ENCODE data around the gene TRAF4. TPM values are rescaled to one million over a fixed set of nuclear protein-coding genes. Genes with fewer than 3 reads are reported as not detected.
A peak's percentile ranks its signal among the peaks of the same experiment; 100 is the strongest.

Gene TRAF4
- total and polyA plus RNA-seq, 9 of the 15 experiments (the other 6 are each of a cell fraction or from before 2014, with no cell fraction given) = 2.4 to 147 (median 72.4) TPM

DNA sequence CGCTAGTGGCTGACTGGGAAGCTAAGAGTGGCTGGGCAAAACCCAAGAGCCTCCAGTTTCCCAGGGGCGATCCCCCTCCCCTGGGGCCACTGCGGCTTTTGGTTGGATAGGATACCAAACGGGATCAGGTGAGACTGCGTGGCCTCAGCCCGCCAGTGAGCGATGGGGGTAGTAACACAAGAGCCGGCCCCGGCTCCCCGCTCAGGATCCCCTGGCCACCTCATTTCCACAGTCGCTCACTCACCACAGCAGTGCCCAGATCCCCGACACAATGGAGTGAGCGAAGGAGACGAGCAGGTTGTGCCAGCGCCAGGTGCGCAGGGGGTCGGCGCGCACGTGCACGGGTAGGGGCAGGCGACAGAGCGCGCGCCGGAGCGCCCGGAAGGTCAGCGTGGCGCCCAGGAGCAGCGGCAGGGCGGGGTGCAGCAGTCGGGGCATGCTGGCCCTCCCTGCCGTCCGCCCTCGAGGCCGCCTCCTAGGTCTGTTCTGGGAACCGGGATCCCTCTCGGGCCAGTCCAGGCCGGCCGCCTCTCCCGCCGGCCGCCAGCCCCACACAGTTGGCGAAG, 18.1 kb upstream of the TRAF4 start (continued):
- TF ChIP-seq, protein P1, sequence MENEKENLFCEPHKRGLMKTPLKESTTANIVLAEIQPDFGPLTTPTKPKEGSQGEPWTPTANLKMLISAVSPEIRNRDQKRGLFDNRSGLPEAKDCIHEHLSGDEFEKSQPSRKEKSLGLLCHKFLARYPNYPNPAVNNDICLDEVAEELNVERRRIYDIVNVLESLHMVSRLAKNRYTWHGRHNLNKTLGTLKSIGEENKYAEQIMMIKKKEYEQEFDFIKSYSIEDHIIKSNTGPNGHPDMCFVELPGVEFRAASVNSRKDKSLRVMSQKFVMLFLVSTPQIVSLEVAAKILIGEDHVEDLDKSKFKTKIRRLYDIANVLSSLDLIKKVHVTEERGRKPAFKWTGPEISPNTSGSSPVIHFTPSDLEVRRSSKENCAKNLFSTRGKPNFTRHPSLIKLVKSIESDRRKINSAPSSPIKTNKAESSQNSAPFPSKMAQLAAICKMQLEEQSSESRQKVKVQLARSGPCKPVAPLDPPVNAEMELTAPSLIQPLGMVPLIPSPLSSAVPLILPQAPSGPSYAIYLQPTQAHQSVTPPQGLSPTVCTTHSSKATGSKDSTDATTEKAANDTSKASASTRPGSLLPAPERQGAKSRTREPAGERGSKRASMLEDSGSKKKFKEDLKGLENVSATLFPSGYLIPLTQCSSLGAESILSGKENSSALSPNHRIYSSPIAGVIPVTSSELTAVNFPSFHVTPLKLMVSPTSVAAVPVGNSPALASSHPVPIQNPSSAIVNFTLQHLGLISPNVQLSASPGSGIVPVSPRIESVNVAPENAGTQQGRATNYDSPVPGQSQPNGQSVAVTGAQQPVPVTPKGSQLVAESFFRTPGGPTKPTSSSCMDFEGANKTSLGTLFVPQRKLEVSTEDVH (IDR thresholded peaks at IDR 0.05; ENCODE audit: low read depth, partially characterized antibody) = peak; percentile 31
- TF ChIP-seq SMAD4 (CRISPR knock-in tag; conservative IDR thresholded peaks at IDR 0.05) (peak; percentile 82; the same call in 1 of the 2 replicates), RBM34 (IDR thresholded peaks at IDR 0.05; ENCODE audit: borderline replicate concordance, insufficient read depth, low read length) (no peak), C11orf30 (IDR thresholded peaks at IDR 0.05; ENCODE audit: low read depth) (no peak), POLR3A (IDR thresholded peaks at IDR 0.05; ENCODE audit: borderline replicate concordance, extremely low read depth, insufficient read depth, insufficient read length) (no peak), FOXA1 (IDR thresholded peaks at IDR 0.05; ENCODE audit: borderline replicate concordance) (no peak), KDM5B (IDR thresholded peaks at IDR 0.05; ENCODE audit: insufficient replicate concordance, low read depth, low read length) (peak; percentile 33), ZNF766 (CRISPR knock-in tag; conservative IDR thresholded peaks at IDR 0.05) (no peak), DIDO1 (tag; IDR thresholded peaks at IDR 0.05; ENCODE audit: low read depth) (no peak)
- TF ChIP-seq, protein P2, sequence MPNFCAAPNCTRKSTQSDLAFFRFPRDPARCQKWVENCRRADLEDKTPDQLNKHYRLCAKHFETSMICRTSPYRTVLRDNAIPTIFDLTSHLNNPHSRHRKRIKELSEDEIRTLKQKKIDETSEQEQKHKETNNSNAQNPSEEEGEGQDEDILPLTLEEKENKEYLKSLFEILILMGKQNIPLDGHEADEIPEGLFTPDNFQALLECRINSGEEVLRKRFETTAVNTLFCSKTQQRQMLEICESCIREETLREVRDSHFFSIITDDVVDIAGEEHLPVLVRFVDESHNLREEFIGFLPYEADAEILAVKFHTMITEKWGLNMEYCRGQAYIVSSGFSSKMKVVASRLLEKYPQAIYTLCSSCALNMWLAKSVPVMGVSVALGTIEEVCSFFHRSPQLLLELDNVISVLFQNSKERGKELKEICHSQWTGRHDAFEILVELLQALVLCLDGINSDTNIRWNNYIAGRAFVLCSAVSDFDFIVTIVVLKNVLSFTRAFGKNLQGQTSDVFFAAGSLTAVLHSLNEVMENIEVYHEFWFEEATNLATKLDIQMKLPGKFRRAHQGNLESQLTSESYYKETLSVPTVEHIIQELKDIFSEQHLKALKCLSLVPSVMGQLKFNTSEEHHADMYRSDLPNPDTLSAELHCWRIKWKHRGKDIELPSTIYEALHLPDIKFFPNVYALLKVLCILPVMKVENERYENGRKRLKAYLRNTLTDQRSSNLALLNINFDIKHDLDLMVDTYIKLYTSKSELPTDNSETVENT (CRISPR knock-in tag; IDR thresholded peaks at IDR 0.05) = peak; percentile 96
- TF ChIP-seq, protein P3, sequence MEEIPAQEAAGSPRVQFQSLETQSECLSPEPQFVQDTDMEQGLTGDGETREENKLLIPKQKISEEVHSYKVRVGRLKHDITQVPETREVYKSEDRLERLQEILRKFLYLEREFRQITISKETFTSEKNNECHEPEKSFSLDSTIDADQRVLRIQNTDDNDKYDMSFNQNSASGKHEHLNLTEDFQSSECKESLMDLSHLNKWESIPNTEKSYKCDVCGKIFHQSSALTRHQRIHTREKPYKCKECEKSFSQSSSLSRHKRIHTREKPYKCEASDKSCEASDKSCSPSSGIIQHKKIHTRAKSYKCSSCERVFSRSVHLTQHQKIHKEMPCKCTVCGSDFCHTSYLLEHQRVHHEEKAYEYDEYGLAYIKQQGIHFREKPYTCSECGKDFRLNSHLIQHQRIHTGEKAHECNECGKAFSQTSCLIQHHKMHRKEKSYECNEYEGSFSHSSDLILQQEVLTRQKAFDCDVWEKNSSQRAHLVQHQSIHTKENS (CRISPR knock-in tag; IDR thresholded peaks at IDR 0.05) = no peak
- TF ChIP-seq, protein P4, sequence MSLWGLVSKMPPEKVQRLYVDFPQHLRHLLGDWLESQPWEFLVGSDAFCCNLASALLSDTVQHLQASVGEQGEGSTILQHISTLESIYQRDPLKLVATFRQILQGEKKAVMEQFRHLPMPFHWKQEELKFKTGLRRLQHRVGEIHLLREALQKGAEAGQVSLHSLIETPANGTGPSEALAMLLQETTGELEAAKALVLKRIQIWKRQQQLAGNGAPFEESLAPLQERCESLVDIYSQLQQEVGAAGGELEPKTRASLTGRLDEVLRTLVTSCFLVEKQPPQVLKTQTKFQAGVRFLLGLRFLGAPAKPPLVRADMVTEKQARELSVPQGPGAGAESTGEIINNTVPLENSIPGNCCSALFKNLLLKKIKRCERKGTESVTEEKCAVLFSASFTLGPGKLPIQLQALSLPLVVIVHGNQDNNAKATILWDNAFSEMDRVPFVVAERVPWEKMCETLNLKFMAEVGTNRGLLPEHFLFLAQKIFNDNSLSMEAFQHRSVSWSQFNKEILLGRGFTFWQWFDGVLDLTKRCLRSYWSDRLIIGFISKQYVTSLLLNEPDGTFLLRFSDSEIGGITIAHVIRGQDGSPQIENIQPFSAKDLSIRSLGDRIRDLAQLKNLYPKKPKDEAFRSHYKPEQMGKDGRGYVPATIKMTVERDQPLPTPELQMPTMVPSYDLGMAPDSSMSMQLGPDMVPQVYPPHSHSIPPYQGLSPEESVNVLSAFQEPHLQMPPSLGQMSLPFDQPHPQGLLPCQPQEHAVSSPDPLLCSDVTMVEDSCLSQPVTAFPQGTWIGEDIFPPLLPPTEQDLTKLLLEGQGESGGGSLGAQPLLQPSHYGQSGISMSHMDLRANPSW (CRISPR knock-in tag; IDR thresholded peaks at IDR 0.05) = no peak; the same call in 1 of the 2 replicates
- TF ChIP-seq, protein P5, sequence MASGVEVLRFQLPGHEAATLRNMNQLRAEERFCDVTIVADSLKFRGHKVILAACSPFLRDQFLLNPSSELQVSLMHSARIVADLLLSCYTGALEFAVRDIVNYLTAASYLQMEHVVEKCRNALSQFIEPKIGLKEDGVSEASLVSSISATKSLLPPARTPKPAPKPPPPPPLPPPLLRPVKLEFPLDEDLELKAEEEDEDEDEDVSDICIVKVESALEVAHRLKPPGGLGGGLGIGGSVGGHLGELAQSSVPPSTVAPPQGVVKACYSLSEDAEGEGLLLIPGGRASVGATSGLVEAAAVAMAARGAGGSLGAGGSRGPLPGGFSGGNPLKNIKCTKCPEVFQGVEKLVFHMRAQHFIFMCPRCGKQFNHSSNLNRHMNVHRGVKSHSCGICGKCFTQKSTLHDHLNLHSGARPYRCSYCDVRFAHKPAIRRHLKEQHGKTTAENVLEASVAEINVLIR (CRISPR knock-in tag; IDR thresholded peaks at IDR 0.05) = no peak
- TF ChIP-seq, protein P6, sequence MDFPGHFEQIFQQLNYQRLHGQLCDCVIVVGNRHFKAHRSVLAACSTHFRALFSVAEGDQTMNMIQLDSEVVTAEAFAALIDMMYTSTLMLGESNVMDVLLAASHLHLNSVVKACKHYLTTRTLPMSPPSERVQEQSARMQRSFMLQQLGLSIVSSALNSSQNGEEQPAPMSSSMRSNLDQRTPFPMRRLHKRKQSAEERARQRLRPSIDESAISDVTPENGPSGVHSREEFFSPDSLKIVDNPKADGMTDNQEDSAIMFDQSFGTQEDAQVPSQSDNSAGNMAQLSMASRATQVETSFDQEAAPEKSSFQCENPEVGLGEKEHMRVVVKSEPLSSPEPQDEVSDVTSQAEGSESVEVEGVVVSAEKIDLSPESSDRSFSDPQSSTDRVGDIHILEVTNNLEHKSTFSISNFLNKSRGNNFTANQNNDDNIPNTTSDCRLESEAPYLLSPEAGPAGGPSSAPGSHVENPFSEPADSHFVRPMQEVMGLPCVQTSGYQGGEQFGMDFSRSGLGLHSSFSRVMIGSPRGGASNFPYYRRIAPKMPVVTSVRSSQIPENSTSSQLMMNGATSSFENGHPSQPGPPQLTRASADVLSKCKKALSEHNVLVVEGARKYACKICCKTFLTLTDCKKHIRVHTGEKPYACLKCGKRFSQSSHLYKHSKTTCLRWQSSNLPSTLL (IDR thresholded peaks at IDR 0.05) = peak; percentile 79

All from K562 (cell line).